HG03432 (cell line): ENCODE measurements around the gene STT3B.

Source experiments
- ATAC-seq: cut with Tn5 transposase; IDR thresholded peaks from one replicate; pipeline ENCODE4 v1.9.1; 2021; ENCODE audit warnings: mild to moderate bottlenecking, moderate library complexity; ENCODE audit not compliant: unreplicated experiment

STT3B gene

GRCh38 chr3:31516757-31517156 is 16.0 kb upstream of the STT3B start:
- ATAC-seq, result no peak

DNA sequence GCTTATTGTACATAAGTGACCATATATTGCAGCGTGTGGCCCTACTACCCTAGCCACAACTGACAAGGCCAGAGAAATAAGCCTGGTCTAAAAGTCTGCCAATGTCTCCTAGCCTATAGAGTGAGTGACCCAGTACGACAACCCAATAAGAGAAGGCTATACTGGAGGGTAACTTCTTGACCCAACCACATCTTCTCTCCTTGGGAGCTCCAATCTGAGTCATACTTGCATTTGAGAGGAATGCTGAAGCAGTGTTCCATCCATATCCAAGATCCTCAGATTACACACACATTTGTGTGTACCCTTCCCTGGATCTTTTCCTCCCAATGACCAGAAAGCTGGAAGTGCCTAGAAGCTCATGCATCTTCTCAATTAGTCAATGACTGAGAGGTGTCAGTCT is 11.3 kb upstream of the STT3B start:
- no peak for ATAC-seq

DNA sequence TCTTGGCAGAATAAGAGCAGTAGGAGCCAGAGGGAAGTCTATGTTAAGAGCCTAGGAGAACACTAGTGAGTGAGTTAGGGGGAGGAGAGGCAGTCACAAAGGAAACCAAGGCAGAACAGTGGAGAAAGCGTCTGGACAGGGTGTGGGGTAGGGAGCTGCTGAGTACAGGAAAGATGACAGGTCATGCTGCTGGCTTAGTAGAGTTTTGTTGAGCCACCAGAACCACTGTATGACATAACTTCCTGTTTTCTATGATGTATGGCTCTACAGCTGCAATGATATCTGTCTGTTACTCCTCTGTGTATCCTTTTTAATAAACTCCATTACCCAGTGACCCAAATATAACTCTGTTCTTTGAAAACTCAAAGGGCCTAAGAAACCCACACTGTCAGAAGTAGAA is 10.6 kb upstream of the STT3B start:
- peak; percentile 87 for ATAC-seq

GRCh38 chr3:31523543-31523942 is 9.2 kb upstream of the STT3B start:
- no peak for ATAC-seq

DNA sequence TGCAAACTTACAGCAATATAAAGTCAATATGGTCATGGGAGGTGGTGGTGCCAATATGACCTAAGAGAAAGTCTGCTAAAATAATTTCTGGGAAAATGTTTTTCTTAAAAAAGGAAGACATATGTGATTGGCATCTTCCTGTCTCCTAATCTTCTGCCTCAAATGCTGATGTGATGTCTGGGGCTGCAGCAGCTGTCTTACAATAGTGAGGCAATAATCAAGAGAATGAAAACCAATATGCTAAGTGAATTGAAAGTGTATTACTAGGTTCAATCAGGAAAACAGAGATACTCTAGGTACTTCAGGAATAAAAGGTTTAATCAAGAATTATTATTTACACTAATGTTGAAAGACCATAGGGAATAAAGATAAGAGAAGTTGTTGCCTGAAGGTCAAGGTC is 7.2 kb upstream of the STT3B start:
- no peak for ATAC-seq

- no peak for ATAC-seq
Measured at GRCh38 chr3:31529421-31529820, 3.3 kb upstream of the STT3B start.

GRCh38 chr3:31530039-31530959 is 2.4 kb upstream of the STT3B start:
- ATAC-seq, result no peak

DNA sequence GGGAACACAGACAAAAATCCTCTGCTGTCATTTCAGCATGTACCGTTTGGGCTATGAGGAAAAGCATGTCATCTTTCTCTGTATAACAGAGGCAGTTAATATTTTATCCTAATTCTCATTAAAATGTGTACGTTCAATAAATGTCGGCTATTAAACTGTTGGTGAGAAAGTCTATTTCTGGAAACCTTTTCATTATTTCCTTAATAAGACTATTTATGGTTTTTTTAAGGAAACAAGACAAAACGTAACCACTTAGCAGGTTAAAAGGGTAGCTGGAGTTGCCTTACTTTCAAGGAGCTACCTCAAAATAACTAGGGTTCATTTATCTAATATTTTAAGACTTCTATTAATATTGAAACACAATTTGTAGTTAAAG is 1.8 kb upstream of the STT3B start:
- ATAC-seq, result no peak

- ATAC-seq, result no peak
Measured at GRCh38 chr3:31531452-31531991, 1.2 kb upstream of the STT3B start.

GRCh38 chr3:31531992-31532586 is 636 bp upstream of the STT3B start:
- ATAC-seq, result peak; percentile 84

GRCh38 chr3:31533169-31534064 is 692 bp downstream of the STT3B start:
- peak; percentile 2 for ATAC-seq

GRCh38 chr3:31534065-31534425 is 1.3 kb downstream of the STT3B start:
- ATAC-seq, result no peak

DNA sequence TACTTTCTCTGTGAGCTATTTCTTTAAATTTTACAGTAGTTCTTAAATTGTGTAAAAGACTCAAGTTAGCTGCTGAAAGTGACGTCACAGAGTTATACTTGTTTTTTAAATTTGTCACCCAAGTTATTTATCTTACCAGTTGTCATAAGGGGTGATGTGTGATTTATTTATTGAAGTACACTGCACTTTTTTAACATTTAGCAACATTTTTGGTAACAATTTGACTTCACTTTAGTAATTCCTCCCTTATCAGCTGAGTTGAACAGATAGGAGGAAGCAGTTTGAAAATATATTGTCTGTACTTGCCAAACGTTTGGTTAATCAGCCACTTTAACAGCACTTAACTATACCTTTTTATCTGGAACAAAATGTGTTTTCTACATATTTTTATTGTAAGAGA is 3.8 kb downstream of the STT3B start:
- no peak for ATAC-seq

DNA sequence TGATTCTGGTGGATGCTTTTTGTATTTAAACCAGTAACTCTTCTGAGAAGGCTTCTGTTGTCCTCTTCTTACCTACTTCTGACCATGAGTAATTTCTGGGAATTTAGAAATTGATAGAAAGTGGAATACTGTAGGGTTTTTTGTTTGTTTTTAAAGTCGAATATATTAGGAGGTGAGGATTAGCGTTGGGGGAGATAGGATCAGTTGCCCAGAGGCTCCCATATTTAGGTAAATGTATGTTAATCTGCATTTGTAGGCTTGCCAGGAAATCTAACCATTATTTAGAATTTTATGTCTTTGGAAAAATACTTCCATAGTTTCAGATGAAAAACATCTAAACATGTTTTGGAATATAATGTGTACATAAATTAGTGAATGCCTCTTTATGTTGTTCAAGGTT is 6.1 kb downstream of the STT3B start:
- ATAC-seq, result no peak

- no peak for ATAC-seq
Measured at GRCh38 chr3:31539275-31539674, 6.5 kb downstream of the STT3B start.

DNA sequence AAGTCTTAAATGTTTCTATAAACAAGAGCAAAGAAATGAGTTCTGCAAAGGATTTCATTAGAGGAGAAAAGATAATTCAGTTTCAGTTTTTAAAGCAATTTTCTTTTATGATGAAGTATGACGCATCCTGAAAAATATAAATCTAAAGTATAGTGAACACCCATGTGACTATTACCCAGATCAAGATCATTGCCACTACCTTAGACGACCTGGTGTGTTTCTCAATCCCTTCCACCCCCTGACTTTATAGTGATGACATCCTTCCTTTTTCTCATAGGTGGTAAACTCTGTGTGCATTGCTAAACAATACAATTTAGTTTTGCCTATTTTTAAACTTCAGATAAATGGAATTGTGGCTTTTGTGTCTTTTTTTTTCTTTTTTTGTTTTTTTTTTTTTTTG is 8.4 kb downstream of the STT3B start:
- ATAC-seq, result no peak

- no peak for ATAC-seq
Measured at GRCh38 chr3:31542246-31542645, 9.5 kb downstream of the STT3B start.

GRCh38 chr3:31543375-31543774 is 10.7 kb downstream of the STT3B start:
- ATAC-seq, result no peak

- ATAC-seq, result no peak
Measured at GRCh38 chr3:31544634-31545033, 11.9 kb downstream of the STT3B start.

DNA sequence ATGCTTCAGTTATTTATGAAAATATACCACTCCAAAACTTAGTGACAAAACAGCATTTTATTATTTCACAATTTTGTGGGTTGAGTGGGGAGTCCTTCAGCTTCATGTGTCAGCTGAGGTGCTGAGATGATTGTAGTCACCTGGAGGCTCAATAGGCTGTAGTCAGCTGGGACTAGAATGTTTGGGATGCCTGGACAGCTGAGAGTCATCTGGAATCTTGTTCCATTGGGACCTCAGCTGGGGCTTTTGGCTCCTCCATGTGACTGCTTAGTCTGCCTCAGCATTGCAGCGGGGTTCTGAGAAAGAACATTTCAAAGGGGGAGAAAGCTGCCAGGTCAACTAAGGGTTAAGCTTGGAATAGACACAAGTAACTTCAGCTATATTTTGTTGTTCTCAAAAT is 13.4 kb downstream of the STT3B start:
- ATAC-seq, result no peak

GRCh38 chr3:31546725-31547124 is 14.0 kb downstream of the STT3B start:
- no peak for ATAC-seq
